GM21360 (cell line): ENCODE results near the gene ASTN2.
A peak's percentile ranks its signal among the peaks of the same experiment; 100 is the strongest.

Experiments
- ATAC-seq: cut with Tn5 transposase; IDR thresholded peaks from one replicate; pipeline ENCODE4 v1.9.1; 2021; ENCODE audit warnings: mild to moderate bottlenecking, moderate library complexity; ENCODE audit not compliant: unreplicated experiment

ASTN2 gene

DNA sequence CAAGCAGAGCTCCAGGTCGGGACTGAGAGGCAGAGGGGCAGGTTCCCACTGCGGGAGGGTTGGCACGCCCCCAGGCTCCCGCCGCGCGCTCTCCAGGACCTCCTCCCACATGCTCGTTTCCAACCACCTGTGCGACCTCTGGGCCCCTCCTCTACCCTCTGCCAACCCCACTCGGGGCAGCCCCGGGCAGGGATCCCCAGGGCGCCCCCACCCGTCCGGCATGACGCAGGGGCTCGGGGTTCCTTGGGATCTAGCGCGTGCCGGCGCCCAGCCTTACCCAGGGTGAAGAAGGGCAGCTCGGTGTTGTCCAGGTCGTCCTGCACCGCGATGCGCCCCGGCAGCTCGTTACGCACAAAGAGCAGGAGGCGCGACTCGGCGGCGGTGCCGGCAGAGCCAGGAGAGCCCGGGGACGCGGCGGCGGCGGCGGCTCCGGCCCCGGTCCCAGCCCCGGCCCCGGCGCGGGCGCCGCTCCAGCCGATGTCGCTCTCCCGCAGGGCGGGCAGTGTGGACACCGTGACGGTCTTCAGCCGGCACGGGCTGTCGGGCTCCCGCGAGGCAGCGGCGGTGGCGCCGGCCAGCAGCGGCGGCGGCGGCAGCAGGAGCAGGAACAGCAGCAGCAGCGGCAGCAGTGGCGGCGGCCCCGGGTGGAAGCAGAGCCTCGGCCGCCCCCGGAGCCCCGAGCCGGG, 494 bp downstream of the ASTN2 start:
- no peak for ATAC-seq

DNA sequence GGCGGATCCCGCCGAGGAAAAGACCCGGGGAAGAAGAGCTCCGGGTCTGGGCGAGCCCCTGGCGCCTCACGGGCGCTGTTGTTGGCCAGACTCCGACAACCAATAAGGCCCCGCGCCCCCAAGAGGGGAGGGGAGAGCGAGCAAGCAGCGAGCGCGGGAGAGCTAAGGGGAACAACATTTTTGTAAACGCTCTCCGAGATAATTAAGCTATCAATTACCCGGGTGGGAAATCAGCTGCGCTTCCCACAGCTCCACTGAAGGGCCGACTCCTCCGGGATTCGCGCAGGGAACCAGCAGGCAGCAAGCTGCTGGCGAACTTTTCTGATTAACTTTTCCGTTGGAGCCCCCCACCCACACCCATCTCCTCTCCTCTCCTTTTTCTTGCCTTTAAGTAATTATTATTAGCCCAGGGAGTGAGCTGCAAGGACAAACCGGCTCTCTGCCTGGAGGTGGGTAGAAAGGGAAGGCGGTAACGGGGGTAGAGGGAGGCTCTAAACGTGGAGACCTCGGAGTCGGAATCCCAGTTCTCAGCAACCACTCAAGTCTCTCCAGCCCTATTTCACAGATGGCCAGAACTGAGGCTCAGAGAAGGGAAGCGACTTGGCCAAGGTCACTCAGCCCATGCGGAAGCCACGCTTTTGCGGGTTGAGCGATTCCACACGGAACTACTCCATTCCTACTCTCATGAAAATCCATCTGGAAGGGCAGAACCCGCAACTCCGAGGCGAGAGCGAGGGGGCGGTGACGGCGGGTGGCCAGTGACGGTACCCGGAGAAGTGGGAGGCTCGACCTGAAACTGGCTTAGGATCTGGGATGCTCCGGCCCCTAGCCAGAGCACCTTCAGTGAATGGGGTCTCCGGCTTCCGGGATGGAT, 1.3 kb downstream of the ASTN2 start:
- no peak for ATAC-seq

DNA sequence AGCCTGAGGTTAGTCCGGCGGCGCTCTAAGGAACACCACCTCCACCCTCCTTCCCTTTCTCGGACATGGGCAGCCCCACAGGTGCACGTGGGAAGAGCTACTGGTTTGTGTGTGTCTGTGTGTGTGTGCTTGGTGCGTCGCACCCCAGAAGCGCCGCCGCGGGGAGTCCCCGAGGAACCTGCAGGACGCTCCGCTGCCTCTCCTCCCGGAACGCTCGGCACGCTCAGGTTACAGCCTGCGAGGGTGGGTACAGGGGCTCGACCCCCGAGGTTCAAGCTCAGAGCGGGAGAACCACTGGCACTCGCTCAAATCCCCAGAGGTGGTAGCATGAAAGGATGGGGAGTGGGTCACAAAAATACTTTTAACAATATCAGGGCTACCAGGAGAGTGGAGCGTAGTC, 2.0 kb downstream of the ASTN2 start:
- no peak for ATAC-seq

DNA sequence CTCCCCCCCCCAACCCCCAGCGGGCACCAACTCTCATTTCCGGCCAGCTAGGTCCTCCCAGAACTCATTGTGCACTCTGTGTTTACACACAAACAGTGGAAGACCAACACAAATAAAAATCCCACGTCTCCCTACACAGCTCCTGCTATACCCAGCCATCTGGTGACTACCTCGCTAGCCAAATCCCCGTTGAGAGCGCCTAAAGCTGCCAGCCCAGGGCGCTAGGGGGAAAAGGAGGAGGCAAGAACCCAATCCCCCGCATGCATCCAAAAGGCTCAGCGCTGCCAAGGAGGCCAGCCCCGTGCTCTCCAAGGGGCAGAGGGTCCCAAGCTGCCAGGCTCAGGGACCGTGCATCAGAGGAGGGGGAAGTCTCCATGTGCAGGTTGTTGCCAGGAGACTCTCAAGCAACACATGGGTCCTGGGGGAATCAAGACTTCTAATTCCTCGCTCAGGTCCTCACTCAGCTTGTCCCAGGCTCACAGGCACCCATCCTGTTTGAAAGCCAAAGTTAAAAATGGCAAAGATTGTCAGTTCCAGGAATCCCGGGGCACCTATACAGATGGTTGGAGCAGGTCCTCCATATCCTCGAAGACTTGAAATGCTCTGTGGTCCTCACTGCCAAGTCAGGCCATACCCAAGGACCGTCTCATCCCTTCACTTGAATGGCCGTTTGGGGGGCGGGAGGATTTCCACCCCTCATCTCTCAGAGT, 2.7 kb downstream of the ASTN2 start:
- no peak for ATAC-seq

DNA sequence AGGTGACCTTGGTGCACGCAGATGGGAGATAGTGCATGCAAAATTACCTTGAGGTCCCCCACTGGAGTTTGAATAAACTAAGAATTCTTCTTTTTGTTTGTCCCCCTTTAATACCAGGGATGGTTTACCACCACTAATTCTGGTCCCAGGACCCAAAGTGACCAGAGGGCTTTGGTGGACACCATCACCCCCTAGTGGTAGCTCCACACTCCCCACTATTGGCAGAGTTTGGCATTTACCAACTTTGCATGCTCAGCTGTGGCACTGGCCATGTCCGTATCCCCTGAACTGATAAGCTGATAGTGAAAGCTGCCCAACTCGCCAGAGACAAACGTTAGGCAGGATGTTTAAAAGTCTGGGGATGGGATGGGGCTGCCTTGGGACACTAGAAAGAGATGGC, 3.3 kb downstream of the ASTN2 start:
- peak; percentile 64 for ATAC-seq

DNA sequence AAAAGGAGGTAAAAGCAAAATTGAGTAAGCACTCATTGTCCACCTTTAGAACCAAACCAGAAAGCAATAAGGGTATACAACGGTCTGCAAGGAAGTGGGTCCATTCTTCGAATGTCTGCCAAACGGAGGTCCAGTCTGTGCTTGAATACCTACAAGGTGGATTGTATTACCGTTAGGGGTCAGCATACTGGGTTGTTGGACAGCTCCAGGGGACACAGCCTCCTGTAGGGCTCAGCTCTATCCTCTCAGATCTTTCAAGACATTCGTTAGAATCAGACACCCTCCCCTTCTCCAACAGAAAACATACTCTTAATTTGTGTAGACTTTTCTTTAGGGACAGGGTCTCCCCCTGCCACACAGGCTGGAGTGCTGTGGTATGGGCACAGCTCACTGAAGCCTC, 5.5 kb downstream of the ASTN2 start:
- no peak for ATAC-seq

DNA sequence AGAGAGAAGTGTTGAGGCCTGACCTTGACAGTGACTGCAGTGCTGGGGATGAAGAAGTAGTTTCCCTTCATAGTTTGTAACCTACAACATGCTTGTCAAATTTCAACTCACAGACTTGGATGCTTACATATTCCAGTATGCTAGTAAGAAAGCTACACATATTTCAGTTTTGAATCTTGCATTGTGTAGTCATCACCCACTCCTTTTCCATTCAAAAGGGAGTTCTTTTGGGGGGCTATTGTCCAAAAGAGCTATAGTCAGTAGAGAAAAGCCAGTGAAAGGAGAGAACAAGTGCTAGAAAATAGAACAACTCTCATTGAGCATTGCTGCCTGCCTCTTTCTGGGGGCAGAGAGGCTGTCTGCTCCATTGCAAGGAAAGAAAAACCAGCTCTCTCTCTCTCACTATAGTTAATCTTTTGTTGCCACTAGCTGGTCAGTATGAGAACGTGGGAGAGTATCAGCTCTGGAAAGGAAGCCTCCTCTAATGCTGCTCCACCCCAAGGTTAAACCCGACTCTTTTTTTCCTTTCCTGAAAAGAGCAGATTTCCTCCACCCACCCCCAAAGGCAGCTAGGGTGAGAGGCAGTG, 7.3 kb downstream of the ASTN2 start:
- no peak for ATAC-seq

DNA sequence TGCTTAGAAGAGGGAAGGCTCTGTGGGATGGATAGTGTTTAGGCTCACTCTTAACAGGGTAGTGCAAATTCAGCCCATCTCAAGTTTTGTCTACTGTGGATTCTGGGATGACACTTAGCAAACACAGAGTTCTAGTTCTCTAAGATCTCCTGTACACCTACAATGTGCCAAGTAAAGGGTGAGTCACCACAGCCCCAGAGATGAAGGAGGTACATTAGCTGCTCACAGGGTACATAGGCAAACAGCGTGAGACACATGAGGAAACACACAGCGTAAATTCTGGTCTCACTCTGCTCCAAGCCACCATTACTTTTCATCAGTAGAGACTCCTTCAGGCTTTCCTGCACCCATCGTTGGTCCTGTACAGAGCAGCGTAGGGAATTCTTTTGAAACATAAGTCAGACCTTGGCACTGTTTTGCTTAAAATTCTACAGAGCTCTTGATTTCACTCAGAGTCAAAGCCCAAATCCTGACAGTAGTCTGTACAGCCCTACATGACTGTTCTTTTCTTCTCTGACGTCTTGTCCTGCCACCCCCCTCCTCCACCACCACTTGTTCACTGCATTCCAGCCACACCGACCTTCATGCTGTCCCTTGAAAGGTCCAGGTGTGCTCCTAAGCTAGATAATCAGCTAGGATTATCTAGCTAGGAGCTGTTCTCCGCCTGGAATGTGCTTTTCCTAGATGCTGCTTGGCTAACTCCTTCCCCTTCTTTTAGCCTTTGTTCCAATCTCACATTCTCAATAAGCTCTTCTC, 8.7 kb downstream of the ASTN2 start:
- no peak for ATAC-seq

DNA sequence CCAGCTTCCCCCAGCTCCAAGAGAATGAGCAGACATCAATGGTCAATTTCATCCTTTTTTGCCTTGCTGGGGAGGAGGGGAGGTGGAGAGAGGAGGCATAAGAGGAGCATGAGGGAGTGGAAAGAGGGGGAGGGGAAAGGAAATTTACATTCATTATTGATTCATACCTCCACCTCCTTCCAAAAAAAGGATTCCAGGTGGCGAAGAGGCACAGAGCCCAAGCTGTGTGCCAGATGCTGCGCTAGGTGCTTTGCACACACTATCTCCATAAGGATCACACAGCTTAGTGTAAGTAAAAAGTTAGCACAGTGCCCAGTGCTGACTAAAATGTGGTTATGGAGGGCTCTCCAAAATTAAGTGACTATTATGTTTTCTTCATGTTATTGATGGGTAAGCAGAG, 11.0 kb downstream of the ASTN2 start:
- no peak for ATAC-seq

DNA sequence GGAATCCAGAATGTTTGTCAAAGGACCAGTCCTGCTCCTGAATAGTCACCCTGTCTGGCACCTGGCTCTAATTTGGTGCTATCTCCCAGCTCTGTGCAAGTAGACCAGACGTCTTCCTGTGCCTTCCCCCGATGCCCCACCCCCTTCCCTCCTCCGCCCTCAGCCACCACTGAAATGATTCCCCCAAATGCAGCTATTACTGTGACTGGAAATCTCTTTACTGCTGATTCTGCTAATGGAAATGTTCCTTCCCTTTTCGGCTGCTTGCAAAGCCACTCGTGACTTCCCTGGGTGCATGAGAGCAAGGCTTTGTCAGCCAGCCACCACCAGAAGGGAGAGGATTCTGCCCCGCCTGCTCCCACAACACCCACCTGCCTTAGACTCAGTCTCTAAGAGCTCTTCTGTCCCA, 11.4 kb downstream of the ASTN2 start:
- ATAC-seq = no peak

DNA sequence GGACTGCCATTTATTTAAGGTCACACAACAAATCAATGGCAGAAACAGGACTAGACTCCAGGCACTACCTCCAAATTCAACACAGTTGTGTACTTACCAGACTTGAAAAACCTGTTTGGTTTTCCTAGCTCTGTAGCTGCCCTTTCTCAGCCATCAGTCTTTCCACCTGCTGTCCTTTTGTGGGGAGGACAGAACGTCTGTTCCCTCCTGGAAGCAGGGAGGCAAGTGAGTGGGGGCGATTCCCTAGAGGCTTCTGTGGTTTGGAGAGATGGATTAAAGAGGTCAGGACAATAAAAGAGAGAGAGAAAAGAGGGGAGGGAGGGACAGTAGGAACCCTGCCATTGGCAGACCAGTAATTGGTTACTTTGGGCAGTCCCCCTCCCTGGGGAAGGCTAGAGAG, 14.7 kb downstream of the ASTN2 start:
- no peak for ATAC-seq

DNA sequence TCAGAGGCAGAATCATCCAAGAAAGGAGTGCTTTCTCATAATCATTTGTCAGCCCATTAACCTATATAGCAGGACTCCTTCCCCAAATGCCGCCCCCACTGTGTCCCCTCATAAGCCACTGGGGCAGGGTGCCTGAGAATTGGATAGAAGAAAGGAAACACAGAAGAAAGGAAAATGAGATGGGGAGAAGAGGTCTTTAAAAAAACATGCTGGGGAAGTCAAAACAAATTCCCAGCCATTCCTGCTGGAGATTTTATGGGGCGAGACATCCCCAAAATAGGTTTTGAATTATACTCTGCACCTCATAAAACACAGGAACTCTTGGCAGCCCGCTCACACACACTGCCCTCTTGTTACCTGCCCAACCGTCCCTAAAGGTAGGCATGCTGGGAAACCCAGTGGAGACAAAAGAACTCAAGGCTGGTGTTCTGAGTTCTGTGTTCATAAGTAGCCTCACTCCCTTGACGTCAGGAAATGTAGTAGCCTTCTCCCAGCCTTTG, 19.7 kb downstream of the ASTN2 start:
- ATAC-seq = no peak

DNA sequence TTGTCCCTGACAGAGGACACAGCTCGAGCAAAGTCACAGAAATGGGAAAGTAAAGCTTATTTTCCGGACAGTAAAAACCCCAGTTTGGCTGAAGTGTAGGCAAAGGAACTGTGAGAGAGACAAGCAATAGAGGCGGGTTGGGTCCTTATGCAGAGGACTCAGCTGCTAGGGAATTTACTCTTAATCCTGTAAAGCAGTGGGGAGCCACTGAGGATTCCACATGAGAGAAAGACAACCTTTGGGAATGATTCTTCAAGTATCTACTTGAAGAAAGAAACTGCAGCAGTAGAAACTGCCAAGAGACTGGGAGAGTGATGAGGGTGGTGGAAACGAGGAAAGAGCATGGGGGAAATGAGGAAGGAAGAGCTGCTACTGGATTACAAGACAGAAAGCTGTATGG, 20.2 kb downstream of the ASTN2 start:
- ATAC-seq = no peak

DNA sequence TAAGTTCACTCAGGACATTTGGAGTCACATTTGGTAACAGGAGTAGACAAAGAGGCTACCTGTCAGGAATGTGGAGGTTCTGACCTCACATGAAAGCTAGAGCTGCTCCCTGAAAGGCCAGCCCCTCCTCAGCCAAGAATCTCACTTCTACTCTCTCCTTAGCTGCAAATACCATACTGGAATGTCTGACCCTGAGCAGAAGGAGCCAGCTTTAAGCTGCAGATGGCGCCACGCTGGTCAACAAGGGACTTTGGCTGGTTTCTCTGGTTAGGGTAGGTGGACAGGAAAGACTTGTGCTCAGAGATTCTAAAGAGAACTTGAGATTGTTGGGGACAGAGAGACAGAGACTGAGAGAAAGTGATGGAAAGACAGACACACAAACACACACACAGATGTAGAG, 21.9 kb downstream of the ASTN2 start:
- ATAC-seq = no peak

DNA sequence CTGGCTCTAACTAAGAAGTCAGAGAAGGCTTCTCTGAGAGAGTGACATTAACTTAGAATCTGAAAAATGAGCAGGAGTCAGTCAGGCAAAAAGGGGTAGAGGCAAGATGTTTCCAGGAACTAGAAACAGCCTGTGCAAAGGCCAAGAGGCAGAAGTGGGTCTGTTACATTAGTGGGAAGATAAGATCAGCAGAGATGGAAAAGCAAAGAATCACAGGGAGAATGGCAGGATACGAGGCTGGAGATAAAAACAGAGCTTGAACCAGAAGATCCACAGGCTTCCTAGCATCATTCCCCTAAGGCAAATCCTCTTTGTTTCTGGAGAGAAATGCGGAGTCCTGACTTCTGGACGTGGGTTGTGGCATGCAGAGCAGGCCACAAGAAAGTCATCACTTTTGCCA, 27.4 kb downstream of the ASTN2 start:
- no peak for ATAC-seq

DNA sequence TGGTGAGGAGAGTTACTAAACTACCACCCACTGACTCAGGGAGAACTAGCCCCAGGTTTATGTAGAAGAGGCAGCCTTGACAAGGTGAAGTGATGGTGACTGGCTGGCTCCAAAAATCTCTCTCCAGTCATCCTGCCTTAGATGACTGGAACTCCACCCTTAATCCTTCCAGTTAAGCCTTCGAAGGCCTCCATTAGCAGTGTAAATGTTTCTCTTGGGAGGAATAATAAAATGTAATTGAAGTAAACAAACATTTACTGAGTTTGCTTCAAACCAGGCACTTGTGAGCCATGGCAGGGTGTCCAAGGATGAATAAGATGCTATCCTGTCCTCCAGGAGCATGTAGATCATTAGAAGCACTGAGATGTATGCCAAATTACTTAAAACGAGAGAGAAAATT, 35.5 kb downstream of the ASTN2 start:
- no peak for ATAC-seq

DNA sequence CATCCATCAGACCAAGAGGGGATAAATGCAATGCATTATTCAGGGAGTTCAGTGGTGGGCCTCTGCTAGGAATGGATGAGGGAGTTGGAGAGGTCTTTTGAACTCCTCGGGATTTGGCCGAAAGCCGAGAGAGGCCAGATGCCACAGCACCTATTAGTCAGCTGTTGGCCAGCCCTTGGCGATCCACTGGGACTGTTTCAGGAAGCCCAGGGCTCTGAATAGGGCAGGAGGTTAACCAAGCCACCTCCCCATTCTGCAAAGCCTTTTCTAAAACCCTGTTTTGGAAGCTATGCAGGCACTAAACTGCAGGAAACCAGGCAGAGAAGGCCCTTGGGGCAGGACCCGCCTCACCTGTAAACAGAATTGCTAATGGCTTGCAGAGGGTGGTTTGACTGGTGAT, 37.8 kb downstream of the ASTN2 start:
- no peak for ATAC-seq

DNA sequence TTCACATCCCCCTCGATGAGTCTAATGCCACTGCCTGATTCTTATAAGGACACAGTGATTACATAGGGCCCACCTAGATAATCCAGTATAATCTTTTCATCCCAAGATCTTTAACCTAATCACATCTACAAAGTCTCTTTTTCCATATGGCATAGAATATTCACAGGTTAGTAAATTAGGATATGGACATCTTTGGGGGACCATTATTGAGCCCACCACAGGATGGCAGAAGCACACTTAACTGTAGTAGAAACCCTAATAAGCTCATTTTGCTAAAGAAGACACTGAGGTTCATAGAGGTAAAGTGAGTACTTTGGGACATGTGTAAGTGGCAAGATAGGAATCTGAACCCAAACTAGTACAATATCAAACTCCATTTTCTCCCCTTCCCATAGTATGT, 38.9 kb downstream of the ASTN2 start:
- ATAC-seq = no peak

DNA sequence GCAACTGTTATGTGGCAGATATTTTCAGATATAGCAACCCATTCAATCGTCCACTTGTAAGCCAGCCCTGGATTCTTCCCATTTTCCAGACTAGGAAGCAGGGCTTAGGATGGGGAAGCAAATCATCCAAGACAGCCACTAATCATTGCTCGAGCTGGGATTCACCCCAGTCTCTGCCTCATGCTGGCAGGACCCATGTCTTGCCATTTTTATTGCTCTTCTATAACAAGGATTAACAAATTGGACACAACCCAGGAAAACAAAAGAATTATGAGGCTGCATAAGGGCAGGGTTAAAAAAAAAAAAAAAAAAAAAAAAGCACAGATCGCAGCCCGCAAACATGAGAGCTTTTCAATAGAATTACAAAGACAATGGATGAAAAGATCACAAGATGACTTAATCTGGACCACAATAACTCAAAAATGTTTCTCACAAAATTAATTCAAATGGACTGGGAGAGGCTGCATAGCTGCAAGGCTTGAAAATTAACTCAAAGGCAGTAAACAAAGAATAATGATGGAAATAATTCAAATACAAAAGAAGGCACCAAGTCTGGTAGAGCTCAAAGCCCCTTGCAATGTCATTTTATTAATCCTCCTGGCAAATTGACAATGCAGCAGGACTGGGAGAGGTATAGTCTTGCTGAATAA, 40.7 kb downstream of the ASTN2 start:
- ATAC-seq = no peak

DNA sequence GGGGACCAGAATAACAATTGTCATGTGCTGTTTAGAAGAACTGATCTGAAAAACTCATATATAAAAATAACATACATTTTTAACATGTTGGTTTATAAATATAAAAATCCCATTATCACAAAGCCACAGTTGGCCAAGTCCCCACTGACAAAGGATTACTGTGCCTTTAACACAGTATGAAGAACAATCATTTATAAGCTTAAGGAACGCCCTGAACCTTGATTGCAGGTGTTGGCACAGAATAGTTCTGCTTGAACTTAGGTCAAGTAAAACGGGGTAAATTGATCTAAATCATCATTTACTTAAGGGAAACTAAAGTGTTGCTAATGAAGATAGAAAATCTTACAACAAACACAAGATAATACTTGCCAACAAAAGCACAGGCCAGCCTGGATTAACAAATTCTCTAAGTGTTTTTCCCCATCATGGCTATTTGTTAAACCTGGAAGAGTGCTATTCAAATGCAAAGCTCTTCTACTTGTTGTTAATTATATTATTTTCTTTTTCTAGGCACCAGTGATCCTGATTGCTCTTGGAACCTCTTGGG, 46.1 kb downstream of the ASTN2 start:
- no peak for ATAC-seq
